Breast epithelium (tissue), 3 donors: Measurements from ENCODE around the gene MBD4.

Experiments used
- POLR2A ChIP-seq: fragments of 450-650 bp; IDR thresholded peaks from one replicate; pipeline ENCODE4 v1.6.1; 2016; ENCODE audit warnings: antibody characterized with exemption, mild to moderate bottlenecking, moderate library complexity
- TF ChIP-seq, protein P1 (sequence below), 3 donors: fragments of 450-650 bp; IDR thresholded peaks; one replicate each; pipeline ENCODE4 v1.5.1; 2016 to 2017; ENCODE audit warnings: antibody characterized with exemption in 3 of 3, mild to moderate bottlenecking in 3 of 3, moderate library complexity in 3 of 3

DNA sequence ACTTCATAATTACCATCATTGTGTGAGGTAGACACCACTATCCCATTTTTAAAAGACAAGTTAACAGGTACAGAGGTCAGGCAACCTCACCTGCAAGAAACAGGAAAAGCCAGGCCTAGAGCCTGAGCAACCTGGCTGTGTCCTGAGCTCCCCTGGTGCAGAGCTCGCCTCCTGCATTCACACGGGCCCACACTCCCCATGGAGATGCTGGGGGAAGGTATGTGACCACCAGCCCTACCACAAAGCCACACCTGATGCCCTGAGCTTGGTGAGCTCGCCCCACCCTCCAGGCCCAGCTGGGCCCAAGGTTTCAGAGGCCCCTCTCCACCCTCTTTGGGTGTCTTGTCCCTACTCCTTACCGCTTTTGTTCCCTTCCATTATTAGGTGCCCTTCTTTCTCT lies 10.1 kb downstream of the MBD4 start:
- TF ChIP-seq, protein P1, sequence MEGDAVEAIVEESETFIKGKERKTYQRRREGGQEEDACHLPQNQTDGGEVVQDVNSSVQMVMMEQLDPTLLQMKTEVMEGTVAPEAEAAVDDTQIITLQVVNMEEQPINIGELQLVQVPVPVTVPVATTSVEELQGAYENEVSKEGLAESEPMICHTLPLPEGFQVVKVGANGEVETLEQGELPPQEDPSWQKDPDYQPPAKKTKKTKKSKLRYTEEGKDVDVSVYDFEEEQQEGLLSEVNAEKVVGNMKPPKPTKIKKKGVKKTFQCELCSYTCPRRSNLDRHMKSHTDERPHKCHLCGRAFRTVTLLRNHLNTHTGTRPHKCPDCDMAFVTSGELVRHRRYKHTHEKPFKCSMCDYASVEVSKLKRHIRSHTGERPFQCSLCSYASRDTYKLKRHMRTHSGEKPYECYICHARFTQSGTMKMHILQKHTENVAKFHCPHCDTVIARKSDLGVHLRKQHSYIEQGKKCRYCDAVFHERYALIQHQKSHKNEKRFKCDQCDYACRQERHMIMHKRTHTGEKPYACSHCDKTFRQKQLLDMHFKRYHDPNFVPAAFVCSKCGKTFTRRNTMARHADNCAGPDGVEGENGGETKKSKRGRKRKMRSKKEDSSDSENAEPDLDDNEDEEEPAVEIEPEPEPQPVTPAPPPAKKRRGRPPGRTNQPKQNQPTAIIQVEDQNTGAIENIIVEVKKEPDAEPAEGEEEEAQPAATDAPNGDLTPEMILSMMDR (IDR thresholded peaks at IDR 0.05) = no peak
- TF ChIP-seq POLR2A = no peak
